ENCODE measurements around the gene PCSK9. TPM values are rescaled to one million over a fixed set of nuclear protein-coding genes. Genes with fewer than 3 reads are reported as not detected.

PCSK9 gene
- total RNA-seq, 2 experiments from 2014 or later = not detected

GRCh38 chr1:54996869-54997710, 42.3 kb upstream of the PCSK9 start:
- ATAC-seq (ENCODE audit: poor library complexity) = no peak
- DNase-seq = peak in 3 of 14 experiments; percentile 4 to 32 (median 20)
- H3K27ac ChIP-seq (ENCODE audit: low read depth in 1 of 2, low read length in 2 of 2) = no peak overlapping the region
- no peak for TF ChIP-seq CTCF (IDR thresholded peaks at IDR 0.05)
- H3K27me3 Mint-ChIP-seq = peaks cover 47% of the 10 kb centered on the region
- peaks cover 21% of the 10 kb centered on the region for H3K4me1 ChIP-seq (ENCODE audit: insufficient read depth, low read length)
- no peaks in the 10 kb centered on the region for H3K36me3 ChIP-seq (ENCODE audit: insufficient read depth, low read length)
- peak overlapping the region; percentile 29 for H3K4me3 ChIP-seq (ENCODE audit: low read length)
- CTCF ChIA-PET = interaction anchor here (1.0 to 1.8 kb wide), 5 partner anchors 47 to 944 kb away, joined by 3 to 20 read pairs (median 4); partner anchors contain the start of genes TCEANC2 and TMEM59
- no peaks in the 10 kb centered on the region for H3K36me3 Mint-ChIP-seq (ENCODE audit: low read depth)
- peaks cover 0 to 8% of the 10 kb centered on the region in 2 experiments for H3K9me3 ChIP-seq (ENCODE audit: control insufficient read depth in 1 of 2, insufficient read depth in 1 of 2, low read length in 2 of 2)
- intact Hi-C loops (cut with DNase I, micrococcal nuclease) = loop anchor here (1.0 to 10.0 kb wide), 5 partner anchors 48 to 932 kb away; no protein-coding TSS in a partner anchor
- H3K9me3 Mint-ChIP-seq = no peaks in the 10 kb centered on the region
- H3K27ac Mint-ChIP-seq = no peak overlapping the region
- H3K27me3 ChIP-seq (ENCODE audit: control insufficient read depth in 1 of 2, insufficient read depth in 2 of 2, low read length in 2 of 2) = peaks cover 29 to 35% of the 10 kb centered on the region in 2 experiments
- peaks cover 23% of the 10 kb centered on the region for H3K4me1 Mint-ChIP-seq (ENCODE audit: low read depth)
- H3K4me3 Mint-ChIP-seq = peak overlapping the region; percentile 43
- POLR2A ChIA-PET = interaction anchor here (1.5 kb wide), 1 partner anchor 47 kb away, joined by 7 read pairs; no protein-coding TSS in a partner anchor

GRCh38 chr1:54997711-54997986, 41.7 kb upstream of the PCSK9 start:
- peaks cover 21% of the 10 kb centered on the region for H3K4me1 ChIP-seq (ENCODE audit: insufficient read depth, low read length)
- no peak for TF ChIP-seq CTCF (IDR thresholded peaks at IDR 0.05)
- H3K27ac Mint-ChIP-seq = no peak overlapping the region
- no peak for DNase-seq
- H3K27ac ChIP-seq (ENCODE audit: low read depth in 1 of 2, low read length in 2 of 2) = no peak overlapping the region
- H3K27me3 ChIP-seq (ENCODE audit: control insufficient read depth in 1 of 2, insufficient read depth in 2 of 2, low read length in 2 of 2) = peaks cover 29 to 35% of the 10 kb centered on the region in 2 experiments
- CTCF ChIA-PET = no interaction called here
- H3K4me3 ChIP-seq (ENCODE audit: low read length) = no peak overlapping the region
- H3K4me1 Mint-ChIP-seq (ENCODE audit: low read depth) = peaks cover 23% of the 10 kb centered on the region
- H3K9me3 Mint-ChIP-seq = no peaks in the 10 kb centered on the region
- intact Hi-C loops (cut with DNase I, micrococcal nuclease) = loop anchor here (2.0 to 10.0 kb wide), 3 partner anchors 325 to 933 kb away; no protein-coding TSS in a partner anchor
- POLR2A ChIA-PET = no interaction called here
- H3K36me3 ChIP-seq (ENCODE audit: insufficient read depth, low read length) = no peaks in the 10 kb centered on the region
- no peak overlapping the region for H3K4me3 Mint-ChIP-seq
- peaks cover 0 to 8% of the 10 kb centered on the region in 2 experiments for H3K9me3 ChIP-seq (ENCODE audit: control insufficient read depth in 1 of 2, insufficient read depth in 1 of 2, low read length in 2 of 2)
- ATAC-seq (ENCODE audit: poor library complexity) = no peak
- H3K27me3 Mint-ChIP-seq = peaks cover 47% of the 10 kb centered on the region
- no peaks in the 10 kb centered on the region for H3K36me3 Mint-ChIP-seq (ENCODE audit: low read depth)

- Mint-ChIP-seq H3K36me3 (ENCODE audit: low read depth) (no peaks in the 10 kb centered on the region), H3K27me3 (peaks cover 47% of the 10 kb centered on the region), H3K9me3 (no peaks in the 10 kb centered on the region), H3K4me1 (ENCODE audit: low read depth) (peaks cover 23% of the 10 kb centered on the region), H3K4me3 (no peak overlapping the region), H3K27ac (no peak overlapping the region)
- intact Hi-C loops (cut with DNase I, micrococcal nuclease) = loop anchor here (5.0 to 10.0 kb wide), 2 partner anchors 326 to 933 kb away; no protein-coding TSS in a partner anchor
- Histone ChIP-seq H3K36me3 (ENCODE audit: insufficient read depth, low read length) (no peaks in the 10 kb centered on the region), H3K9me3 (ENCODE audit: control insufficient read depth in 1 of 2, insufficient read depth in 1 of 2, low read length in 2 of 2) (peaks cover 0 to 8% of the 10 kb centered on the region in 2 experiments), H3K27ac (ENCODE audit: low read depth in 1 of 2, low read length in 2 of 2) (no peak overlapping the region), H3K4me1 (ENCODE audit: insufficient read depth, low read length) (peaks cover 21% of the 10 kb centered on the region), H3K4me3 (ENCODE audit: low read length) (no peak overlapping the region), H3K27me3 (ENCODE audit: control insufficient read depth in 1 of 2, insufficient read depth in 2 of 2, low read length in 2 of 2) (peaks cover 29 to 35% of the 10 kb centered on the region in 2 experiments)
- no peak for TF ChIP-seq CTCF (IDR thresholded peaks at IDR 0.05)
- ChIA-PET CTCF (no interaction called here), POLR2A (no interaction called here)
- ATAC-seq (ENCODE audit: poor library complexity) (no peak), DNase-seq (no peak)
These were observed 41.2 kb upstream of the PCSK9 start for GRCh38 chr1:54998100-54998499.

Measured in CD4-positive, alpha-beta T cell (primary cell).